NCI-H510A (cell line): ENCODE measurements around the gene DNHD1.

Source experiments
- DNase-seq: peaks from one replicate; lab custom pipeline; 2025; lab: John Stamatoyannopoulos, UW

The DNHD1 gene

DNA sequence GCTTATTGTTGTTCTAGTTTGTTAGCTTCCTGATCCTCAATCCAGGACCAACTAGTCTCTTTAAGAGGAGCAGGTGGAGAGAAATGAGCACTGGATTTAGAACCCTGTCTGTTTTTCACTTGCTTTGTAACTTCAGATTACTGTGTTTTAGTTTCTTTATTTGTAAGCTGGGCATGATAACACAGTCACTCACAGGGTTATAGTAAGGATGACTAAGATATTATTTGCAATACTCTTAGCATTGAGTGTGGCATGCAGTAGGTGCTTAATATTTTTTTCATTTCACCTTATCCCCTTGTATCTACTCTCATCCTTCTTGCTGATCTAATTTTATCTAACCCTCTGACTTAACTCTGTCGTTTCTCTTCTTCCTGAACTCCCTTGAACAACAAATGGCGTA lies 33.8 kb downstream of the DNHD1 start:
- no peak for DNase-seq

DNA sequence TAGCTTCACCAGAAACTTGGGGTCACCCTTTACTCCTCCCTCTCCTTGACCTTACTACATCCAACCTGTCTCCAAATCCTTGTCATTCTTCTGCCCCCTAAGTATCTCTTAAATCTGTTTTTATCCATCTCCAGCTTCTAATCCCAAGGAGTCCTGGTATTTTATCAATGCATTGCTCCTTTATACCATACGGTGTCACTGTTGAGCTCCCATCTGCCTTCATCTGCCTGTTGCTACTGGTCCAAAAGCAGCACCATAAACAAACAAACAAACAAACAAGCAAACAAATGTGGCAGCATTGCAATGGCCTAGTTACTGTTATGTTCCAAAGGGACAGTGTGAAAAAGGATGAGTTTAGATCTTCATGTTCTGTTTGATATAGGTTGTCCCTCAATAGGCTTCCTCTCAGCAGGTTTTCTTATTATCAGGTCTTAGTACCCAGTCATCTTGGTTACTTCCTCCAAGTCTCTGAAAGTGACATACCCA lies 34.2 kb downstream of the DNHD1 start:
- no peak for DNase-seq

DNA sequence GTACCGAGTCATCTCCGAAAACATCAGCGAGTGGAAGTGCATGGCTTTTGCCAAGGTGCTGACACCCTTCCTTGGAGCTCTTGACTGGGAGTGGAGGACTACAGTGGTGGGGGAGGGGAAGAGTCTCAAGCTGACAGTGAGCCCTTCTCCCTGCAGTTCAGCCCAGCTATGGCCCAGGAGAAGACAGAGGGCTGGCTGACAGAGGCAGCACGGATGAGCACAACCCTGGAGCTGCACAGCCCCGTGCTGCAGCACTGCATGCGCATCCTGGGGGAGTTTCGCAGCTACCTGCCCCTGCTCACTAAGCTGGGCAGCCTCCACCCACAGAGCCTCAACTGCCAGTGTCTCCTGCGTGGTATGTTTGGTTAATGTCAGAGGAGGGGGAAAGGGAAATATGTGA lies 41.4 kb downstream of the DNHD1 start:
- DNase-seq = no peak

DNA sequence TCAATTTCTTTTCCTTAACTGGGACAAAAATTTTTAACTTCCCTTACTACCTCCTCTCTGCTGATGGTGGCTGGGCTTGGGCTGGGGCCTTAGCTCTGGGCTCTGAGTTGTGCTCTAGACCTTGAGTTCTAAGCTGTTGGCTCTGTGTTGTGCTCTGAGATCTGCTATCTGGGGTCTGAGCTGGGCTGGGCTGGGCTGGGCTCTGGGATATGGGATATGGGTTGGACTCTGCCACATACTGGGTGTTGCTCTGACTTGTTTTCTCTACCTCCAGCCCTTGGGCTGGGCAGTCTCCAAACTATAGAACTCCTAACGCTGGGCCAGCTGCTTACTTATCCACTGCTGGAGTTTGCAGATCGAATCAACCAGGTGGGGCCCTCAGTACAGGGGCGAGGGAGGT lies 41.9 kb downstream of the DNHD1 start:
- no peak for DNase-seq

DNA sequence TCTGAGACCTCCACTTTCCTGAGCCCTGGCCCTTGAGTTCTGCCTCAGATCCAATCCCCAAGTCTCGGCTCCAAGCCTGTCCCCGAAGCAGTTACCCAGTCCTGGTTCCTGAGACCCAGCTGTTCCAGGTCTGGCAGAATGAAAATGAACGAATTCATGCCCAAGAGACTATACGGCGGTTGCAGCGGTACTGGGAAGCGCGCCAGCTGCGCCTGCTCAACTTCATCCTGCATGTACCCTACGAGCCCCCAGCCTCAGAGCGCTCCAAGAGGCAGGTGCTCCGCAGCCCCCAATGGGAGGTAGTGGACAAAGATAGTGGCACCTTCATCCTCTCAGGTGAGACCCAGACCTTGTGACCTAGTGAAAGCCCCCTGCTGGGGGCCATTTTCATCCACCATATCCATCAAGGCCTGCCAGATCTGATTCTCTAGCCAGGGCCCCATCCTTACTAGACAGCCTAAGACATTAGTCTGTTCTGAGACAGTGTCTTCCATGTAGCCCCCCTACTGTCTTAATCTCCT lies 42.7 kb downstream of the DNHD1 start:
- DNase-seq = no peak

DNA sequence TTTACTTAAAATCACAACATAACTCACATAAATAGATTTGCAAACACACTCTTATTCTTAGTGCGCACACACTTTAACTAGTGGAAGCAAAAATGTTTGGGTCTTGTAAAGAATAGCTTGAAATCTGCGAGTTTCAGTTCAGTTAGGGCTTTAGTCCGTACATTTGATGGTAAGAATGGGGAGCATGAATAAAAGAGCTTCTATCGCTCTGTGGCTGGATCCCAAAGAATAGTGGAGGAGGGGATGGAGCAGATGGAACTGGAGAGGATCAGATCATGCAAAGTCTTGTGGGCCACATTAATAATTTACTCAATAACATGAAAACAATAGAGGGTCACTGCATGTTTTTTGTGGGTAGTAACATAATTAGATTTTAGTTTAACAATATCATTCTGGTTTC lies 44.3 kb downstream of the DNHD1 start:
- no peak for DNase-seq

DNA sequence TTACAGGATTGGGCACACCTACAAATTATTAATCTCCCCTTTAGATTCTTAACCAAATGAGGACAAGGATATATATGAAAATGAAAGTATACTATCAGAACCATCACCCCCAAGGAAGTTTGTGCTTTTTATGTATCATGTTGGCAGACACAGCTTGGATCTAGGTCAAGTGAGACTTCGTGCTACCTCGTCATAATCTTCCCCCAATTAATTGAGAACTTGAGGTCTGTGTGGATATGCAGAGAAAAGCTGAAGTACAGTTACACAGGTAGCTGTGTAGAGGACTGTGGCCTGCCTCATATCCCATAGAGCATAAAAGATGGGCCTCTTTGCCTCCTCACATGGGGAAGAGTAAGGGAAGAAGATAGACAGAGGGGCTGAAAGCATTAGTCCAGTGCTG lies 45.6 kb downstream of the DNHD1 start:
- DNase-seq = no peak

DNA sequence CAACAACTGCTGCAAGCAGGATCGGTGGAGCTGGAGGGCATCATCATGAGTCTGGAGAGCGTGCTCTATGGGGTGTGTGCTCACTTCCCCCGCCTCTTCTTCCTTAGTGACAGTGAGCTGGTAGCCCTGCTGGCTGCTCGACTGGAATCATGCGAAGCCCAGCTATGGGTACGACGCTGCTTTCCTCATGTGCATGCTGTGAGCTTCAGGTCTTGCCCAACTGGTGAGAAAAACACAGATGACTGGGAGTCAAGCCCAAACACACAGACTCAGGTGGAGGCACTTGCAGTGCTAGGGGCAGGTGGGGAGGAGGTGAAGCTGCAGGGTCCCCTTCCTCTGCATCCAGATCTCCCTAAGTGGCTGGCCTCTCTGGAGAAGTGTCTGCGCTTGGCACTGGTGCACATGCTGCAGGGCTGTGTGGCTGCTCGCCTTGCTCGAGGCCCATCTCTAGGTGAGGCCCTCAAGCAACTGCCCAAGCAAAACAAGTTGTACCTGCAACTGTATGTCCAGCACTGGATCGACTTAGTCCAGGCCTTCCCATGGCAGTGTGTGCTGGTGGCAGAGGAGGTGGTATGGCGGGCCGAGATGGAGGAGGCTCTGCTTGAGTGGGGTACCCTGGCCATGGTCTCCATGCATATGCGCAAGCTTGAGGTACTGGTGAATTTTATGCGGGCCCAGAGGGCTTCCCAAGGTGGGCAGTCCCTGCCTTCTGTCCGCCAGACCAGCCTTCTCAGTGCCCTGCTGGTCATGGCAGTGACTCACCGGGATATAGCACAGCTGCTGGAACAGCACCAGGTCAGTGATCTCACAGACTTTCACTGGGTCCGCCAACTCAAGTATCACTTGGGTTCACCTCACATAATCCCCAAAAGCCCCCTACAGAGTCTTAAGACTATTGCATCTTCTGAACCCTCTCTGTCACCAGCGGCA lies 48.1 kb downstream of the DNHD1 start:
- DNase-seq = no peak

DNA sequence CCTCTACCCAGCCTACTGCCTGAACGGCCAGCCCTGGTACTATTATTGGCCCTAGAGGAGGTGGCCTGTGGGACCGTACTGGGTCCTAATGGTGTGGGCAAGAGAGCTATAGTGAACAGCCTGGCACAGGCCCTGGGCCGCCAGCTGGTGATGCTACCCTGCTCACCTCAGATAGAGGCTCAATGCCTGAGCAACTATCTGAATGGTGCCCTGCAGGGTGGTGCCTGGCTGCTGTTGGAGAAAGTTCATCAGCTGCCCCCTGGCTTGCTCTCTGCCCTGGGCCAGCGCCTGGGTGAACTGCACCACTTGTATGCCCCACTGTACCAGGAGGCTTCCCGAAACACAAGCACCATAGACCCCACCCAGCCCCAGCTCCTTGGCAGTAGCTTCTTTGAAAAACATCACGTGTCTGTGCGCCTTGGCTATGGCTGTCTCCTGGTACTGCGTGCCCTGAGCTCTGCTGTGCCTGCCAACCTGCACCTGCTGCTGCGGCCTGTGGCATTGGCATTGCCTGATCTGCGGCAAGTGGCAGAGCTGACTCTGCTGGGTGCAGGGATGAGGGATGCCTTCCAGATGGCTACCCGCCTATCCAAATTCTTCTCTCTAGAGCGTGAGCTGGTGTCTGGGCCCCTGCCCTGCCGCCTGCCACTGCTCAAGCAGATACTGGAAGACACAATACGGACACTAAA lies 49.0 kb downstream of the DNHD1 start:
- DNase-seq = no peak

DNA sequence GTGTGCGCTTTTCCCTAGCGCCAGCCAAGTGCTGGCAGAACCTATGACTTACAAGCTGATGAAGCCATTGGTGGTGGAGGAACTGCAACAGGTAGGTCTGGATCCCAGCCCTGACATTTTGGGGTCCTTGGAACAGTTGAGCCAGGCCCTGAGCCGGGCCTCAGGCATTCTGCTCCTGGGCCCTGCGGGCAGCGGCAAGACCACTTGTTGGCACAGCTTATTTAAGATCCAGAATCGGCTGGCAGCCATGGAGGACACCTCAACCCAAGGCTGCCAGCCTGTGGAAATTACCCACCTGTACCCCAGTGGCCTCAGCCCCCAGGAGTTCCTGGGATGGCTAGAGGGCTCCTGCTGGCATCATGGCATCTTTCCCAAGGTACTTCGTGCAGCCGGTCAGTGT lies 49.7 kb downstream of the DNHD1 start:
- DNase-seq = no peak

DNA sequence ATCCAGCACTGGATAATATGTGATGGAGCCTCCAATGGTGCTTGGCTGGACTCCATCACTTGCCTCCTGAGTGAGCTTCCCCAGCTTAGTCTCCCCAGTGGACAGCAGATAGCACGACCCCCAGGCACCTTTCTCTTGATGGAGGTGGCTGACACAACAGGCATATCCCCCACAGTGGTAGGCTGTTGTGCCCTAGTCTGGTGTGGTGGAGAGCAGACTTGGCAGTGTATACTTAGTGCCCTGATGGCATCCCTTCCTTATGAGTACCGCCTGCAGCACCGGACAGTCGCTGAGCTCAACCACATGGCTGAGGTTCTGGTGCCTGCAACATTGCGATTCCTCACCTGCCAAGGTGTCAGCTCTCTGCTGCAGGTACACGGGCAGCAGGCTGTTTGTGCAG lies 50.1 kb downstream of the DNHD1 start:
- DNase-seq = no peak

DNA sequence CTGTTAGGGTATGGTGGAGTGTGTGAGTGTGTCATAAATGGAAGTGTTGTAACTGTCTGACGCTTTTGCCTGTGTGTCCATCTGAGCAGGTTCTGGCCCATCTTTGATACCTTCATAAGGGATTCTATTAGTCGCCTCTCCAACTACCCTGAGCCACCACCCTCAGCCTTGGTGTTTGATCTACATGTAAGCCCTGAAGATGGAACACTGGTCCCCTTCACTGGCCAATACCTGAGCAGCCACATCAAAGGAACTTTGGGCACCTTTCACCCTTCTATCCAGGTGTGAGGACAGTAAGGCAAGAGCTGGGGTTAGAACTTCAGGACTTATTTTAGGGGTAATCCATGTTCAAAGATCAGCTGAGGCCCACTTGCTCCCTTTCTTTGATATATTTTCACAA lies 51.0 kb downstream of the DNHD1 start:
- DNase-seq = no peak

DNA sequence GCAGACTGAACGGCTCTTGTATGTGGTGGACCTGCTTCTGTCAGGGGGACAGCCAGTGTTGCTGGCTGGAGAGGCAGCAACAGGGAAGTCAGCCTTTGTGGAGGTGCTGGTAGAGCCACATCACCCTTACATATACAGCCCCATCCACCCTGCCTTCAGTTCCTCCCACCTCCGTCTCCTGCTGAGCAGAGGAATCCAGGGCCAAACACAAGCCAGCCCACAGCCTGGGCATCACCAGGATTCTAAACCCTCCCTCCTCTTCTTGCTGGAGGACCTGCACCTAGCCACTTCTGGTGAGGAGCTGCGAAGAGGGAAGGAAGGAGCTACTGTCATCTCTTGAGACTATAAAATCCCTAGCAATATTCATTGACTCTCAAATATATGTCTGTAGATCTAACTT lies 51.6 kb downstream of the DNHD1 start:
- DNase-seq = no peak

DNA sequence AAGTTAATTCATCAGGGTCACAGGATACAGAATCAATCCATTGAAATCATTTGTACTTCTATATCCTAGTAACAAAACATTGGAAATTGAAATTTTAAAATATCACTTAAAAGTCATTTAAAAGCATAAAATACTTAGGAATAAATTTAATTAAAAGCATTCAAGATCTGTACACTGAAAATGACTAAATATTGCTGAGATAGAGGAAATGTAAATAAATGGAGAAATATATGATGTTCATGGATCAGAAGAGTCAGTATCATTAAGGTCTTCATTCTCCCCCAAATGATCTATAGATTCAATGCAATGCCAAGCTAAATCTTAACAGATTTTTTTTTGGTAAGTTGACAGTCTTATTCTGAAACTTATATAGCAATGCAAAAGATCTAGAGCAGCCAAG lies 56.6 kb downstream of the DNHD1 start:
- no peak for DNase-seq

DNA sequence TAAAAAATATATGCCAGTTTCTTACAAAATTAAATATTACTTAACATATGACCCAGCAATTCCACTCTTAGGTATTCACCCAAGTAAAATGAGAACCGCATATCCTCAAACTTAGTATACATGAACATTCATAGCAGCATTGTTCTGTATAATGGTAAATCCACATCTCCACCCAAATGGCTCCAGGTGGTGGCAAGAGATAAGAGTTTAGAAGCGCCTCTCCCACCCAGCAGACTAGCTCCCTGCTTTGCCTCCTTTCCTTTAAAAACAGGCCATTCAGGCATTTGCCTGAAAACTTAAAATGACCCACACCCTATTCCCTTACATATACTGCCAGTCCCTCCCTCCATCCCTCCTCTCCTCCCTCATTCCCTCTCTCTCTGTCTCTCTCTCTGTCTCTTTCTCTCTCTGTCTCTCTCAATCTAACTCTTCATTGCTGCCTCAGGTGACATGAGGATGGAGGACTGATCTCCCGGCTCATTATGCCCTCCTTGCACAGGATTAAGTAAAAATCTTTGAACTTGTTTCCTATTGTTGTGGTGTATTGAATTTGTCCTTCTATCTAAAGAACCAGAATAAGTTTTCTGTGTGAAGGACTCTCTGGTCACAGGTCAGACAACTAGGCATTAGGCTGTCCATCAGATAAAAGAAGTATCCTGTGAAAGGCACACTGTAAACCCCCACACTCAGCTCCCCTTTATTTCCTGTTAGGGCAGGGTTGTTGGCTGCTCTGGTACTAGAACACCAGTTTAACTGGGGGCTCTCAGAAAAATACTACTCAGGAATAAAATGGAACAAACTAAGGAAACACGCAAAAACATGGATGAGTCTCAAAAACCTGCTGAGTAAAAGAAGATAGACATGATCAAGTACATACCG lies 58.0 kb downstream of the DNHD1 start:
- DNase-seq = no peak

DNA sequence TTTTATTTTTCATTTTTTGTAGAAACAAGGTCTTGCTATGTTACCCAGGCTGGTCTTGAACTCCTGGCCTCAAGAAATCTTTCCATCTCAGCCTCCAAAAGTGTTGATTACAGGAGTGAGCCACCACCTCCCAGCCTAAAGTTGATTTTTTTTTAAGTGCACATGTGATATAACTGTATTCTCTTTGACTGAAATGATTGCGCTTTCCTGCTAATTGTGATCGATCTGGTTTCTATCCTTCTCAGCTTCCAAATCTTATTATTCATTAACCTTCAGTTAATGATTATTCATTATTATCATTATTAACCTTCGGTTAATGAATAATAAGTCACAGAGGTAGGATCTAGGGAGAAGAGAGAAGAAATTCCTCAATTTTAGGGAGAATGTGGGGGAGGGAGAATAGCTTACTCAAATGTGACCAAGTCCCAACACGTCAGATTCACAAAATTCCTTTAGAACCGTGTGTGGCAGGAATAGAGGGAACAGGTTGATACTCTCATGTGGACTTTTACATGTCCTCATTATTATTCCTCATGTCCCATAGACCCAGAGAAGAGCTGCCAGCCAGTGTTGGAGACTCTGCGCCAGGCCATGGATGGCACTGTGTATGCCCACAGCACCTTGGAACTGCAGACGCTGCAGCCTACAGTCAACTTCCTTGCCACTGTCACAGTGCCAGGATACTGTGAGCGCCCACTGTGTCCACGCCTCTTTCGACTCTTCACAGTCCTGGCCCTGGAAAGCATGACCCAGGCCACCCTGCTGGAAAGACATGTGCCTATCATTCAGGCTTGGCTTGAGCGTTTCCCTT lies 59.3 kb downstream of the DNHD1 start:
- DNase-seq = no peak

DNA sequence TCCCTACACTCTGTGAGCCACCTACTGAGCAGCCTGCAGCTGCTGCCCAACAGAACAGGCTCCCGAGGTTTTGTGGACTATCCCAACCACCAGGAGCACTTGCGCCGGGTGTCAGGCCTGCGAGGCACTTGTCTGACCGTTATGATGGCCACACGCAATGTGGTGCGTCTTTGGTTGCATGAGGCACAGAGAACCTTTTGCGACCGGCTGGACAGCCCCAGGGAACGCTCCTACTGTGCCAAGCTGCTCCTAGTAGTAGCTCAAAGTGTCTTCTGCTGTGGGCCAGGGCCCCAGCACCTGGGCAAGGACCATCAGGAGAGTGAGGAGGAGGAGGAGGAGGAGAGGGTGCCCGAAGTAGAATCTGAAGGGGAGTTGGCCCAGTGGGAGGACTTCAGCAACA lies 60.0 kb downstream of the DNHD1 start:
- DNase-seq = no peak

DNA sequence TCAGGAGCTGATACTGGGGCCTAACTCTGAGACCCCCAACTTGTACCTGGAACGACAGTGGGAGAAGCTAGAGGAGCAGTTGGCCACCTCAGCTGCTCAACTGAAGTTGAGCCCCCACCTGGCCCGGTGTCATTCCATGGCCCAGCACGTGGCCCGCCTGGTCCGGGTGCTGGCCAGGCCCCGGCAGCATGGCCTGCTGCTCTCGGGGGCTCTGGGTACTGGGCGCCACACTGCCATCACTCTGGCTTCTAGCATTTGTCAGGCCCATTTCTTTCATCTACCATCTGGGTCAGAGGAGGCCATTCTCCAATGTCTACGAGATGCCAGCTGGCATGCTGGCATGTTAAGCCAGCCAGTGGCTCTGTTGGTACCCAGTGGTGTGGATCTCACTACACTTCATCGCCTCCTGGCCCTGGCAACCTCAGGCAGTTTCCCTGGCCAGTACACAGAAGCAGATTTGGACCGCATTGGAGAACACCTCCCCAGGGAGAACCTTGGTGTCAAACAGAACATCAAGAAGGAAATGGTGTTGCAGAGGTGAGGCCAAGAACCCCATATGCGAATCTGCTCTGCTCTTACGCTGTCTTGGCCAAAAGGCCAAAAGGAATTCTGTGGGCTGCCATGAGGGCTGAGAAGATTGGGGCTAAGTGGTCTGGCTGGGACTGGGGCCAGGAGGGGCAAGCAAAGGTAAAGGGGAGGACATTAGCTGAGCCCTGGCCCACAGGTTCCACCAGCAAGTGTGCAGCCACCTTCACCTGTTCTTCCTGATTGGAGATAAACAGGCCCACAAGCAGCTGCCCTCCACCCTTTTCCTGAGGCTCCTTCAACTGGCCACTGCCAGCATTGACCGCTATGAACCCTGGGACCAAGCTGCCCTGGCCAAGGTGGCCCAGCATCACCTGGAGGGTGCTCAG lies 60.9 kb downstream of the DNHD1 start:
- DNase-seq = no peak

DNA sequence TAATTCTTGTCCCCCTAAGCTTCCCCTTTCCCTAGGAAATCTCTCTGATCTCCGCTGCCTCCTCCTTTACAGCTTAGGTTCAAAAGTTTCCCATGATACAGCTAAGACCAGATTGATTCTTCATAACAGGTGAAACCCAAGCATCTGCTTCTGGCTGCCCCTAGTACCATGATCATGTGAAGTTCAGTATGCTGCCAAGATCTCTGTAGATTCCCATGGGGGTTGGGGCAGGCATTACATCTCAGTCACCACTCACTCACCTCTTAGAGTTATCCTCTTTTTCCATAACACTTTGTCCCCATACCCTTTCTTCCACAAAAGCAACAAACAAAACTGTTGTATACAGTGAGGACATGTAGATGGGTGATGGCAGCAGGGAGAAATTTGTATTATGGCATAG lies 62.3 kb downstream of the DNHD1 start:
- DNase-seq = no peak

DNA sequence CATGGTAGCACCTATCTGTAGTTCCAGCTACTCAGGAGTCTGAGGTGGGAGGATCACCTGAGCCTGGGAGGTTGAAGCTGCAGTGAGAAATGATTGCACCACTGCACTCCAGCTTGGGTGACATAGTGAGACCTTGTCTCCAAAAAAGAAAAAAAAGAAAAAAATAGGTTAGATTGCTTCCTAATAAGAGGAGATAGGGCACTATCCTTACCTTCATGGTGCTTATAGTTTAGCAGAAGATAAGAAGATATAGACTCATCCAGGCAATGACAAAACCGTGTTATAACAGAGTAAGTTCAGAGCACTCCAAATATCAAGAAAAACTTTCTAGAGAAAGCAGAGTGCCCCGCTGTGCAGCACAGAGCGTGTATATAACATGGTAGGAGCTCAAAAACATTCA lies 64.2 kb downstream of the DNHD1 start:
- DNase-seq = no peak
